ENCODE measurements around the gene MCC.

- no peak for TF ChIP-seq CTCF (IDR thresholded peaks at IDR 0.05)
- TF ChIP-seq POLR2A (IDR thresholded peaks at IDR 0.05) = no peak
These were observed 359.5 kb downstream of the MCC start for GRCh38 chr5:113128641-113129330.
